SW 1271 (cell line): ENCODE data around the gene USP10.

ENCODE experiments used
- DNase-seq, 2 experiments: peaks; one replicate each; lab custom pipeline; 2025; lab: John Stamatoyannopoulos, UW

The USP10 gene

DNA sequence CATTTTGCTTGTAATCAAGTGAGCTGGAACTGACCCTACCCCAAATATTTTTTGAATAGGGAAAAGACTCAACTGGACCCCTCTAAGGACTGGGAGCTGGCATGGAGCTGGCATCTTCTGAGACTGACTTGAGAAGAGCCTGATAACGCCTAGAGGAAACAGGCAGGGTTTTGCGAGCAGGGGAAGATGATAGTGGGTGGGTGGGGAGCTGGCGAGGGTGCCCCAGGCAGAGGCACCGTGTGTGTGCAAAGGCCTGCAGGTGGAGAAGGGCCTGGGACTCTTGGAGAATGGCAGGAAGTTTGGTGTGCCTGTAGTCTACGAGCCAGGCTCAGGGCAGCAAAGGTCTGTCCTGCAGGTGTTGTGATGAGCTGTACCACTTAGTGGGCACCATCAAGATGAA is 124.1 kb downstream of the USP10 start:
- no peak for DNase-seq

GRCh38 chr16:84825896-84826557 is 126.2 kb downstream of the USP10 start:
- DNase-seq: no peak

GRCh38 chr16:84826558-84826941 is 126.8 kb downstream of the USP10 start:
- no peak for DNase-seq

DNA sequence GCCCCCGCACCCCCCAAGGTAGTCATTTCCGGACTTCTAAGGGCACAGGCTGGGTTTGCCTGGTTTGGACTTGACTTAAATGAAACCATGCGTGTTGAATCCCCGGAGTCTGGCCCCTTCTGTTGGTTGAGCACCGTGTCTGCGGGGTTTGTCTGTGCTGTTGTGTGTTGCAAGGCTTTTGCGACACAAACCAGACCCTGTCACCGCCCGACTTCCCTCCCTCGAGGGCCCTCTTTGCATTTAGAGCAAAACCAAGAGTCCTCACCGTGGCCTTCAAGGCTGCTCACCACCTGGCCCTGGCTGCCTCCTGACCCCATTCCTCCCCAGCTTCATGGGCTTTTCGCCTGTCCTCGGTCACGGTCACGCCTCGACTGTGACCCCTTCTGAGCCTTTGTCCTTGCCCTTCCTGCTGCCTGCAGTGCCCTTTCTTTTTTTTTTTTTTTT is 127.4 kb downstream of the USP10 start:
- no peak for DNase-seq

- DNase-seq: no peak
These were observed 128.1 kb downstream of the USP10 start for GRCh38 chr16:84827897-84828296.

DNA sequence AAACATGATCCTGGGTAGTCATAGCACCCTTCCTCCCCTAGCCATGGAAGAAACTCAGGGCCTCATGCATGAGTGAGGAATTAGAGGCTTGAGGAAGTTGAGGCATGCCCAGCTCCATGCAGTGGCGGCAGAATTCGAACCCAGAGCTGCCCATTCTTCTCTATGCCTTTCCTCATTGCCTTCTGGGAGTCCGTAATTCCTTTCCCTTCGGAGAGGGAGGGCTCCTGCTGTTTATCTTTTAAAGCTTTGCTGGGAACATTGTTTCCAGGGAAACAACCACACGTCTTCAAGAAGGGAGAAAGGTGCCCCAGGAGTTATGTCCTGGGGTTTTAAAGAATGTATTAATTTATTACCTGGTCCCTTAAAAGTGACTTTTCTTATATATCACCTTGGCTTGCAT is 128.5 kb downstream of the USP10 start:
- no peak for DNase-seq
